HepG2 (cell line): ENCODE data around the gene KDM1B. TPM values are rescaled to one million over a fixed set of nuclear protein-coding genes. Genes with fewer than 3 reads are reported as not detected.

Experiments used
- ARNTL ChIP-seq: sonication (generic); formaldehyde crosslinking; IDR thresholded peaks from 2 replicates; pipeline ENCODE4 v1.4.0; 2020; ENCODE audit warnings: mild to moderate bottlenecking, missing genetic modification reagents
- CBX2 ChIP-seq, 2 experiments: fragments of 200-600 bp in 1 of 2; sonication (generic); formaldehyde crosslinking in 1 of 2; IDR thresholded peaks; 2 replicates each; pipeline versions ENCODE4 v1.7.0 to v1.8.1; 2018 to 2022; ENCODE audit warnings: low read depth in 2 of 2, low read length in 1 of 2, mild to moderate bottlenecking in 1 of 2, missing genetic modification reagents in 1 of 2
- CENPT ChIP-seq: sonication (generic); formaldehyde crosslinking; IDR thresholded peaks from 2 replicates; pipeline ENCODE4 v1.8.0; 2022; ENCODE audit warnings: low read depth, mild to moderate bottlenecking, moderate library complexity, missing genetic modification reagents
- ESRRA ChIP-seq: sonication (generic); formaldehyde crosslinking; IDR thresholded peaks from 2 replicates; pipeline ENCODE4 v1.5.1; 2020; ENCODE audit warnings: mild to moderate bottlenecking, low read depth, missing genetic modification reagents
- MBD4 ChIP-seq: IDR thresholded peaks from 2 replicates; pipeline ENCODE4 v1.6.1; 2012; ENCODE audit warnings: low read length, inconsistent platforms, borderline replicate concordance
- MEF2D ChIP-seq: sonication (generic); formaldehyde crosslinking; IDR thresholded peaks from 2 replicates; pipeline ENCODE4 v1.5.1; 2020; ENCODE audit warnings: mild to moderate bottlenecking, missing genetic modification reagents
- MYC ChIP-seq: sonication (generic); formaldehyde crosslinking; IDR thresholded peaks from 2 replicates; pipeline ENCODE4 v1.9.0; 2021; ENCODE audit warnings: missing genetic modification reagents, borderline replicate concordance
- PCBP1 ChIP-seq: fragments of 200-400 bp; formaldehyde crosslinking; IDR thresholded peaks from 2 replicates; pipeline ENCODE4 v1.6.1; 2017; ENCODE audit warnings: mild to moderate bottlenecking, low read depth, low read length, borderline replicate concordance
- POLR2A ChIP-seq, 2 experiments: IDR thresholded peaks; 2 replicates each; pipeline ENCODE4 v1.6.1; 2011; ENCODE audit warnings: low read depth in 2 of 2, low read length in 2 of 2, mild to moderate bottlenecking in 1 of 2, moderate library complexity in 1 of 2; ENCODE audit not compliant: insufficient read depth in 1 of 2
- RORA ChIP-seq: sonication (generic); formaldehyde crosslinking; IDR thresholded peaks from 2 replicates; pipeline ENCODE4 v1.5.0; 2020; ENCODE audit warnings: mild to moderate bottlenecking, missing genetic modification reagents, moderate library complexity
- SAP130 ChIP-seq: IDR thresholded peaks from 2 replicates; pipeline ENCODE4 v1.6.1; 2016; ENCODE audit warnings: low read depth
- TEAD2 ChIP-seq: sonication (generic); formaldehyde crosslinking; IDR thresholded peaks from 2 replicates; pipeline ENCODE4 v1.9.0; 2021; ENCODE audit warnings: missing genetic modification reagents
- ZMYM3 ChIP-seq: sonication (generic); formaldehyde crosslinking; IDR thresholded peaks from 2 replicates; pipeline ENCODE4 v1.5.1; 2020; ENCODE audit warnings: mild to moderate bottlenecking, missing genetic modification reagents
- ZNF101 ChIP-seq: sonication (generic); formaldehyde crosslinking; IDR thresholded peaks from 2 replicates; pipeline ENCODE4 v1.4.0; 2020; ENCODE audit warnings: mild to moderate bottlenecking, low read depth, missing genetic modification reagents, borderline replicate concordance
- ZNF136 ChIP-seq: sonication (generic); formaldehyde crosslinking; IDR thresholded peaks from 2 replicates; pipeline ENCODE4 v1.8.1; 2022; ENCODE audit warnings: low read depth, mild to moderate bottlenecking, moderate library complexity, missing genetic modification reagents
- ZNF205 ChIP-seq: IDR thresholded peaks from 2 replicates; pipeline ENCODE4 v1.6.1; 2018; ENCODE audit warnings: missing biosample characterization, missing genetic modification reagents
- ZNF326 ChIP-seq: sonication (generic); formaldehyde crosslinking; IDR thresholded peaks from 2 replicates; pipeline ENCODE4 v1.4.0; 2020; ENCODE audit warnings: missing genetic modification reagents, borderline replicate concordance
- polyA plus RNA-seq, 8 experiments: library from polyadenylated mRNA; depleted of rRNA in 3 of 8; stranded (reverse) in 7 of 8; unstranded in 1 of 8; fragments of >200 nt; fragmentation: Illumina TruSeq in 4 of 8; extraction: Trizol in 4 of 8; gene quantifications; 2 replicates each; pipeline versions ENCODE4 v1.2.1 to v1.2.3, GENCODE V29; 2011 to 2016; ENCODE audit warnings: low read depth in 4 of 8, missing spikeins in 1 of 8, mixed read lengths in 1 of 8; ENCODE audit not compliant: insufficient read depth in 1 of 8
- total RNA-seq, 5 experiments: library from RNA; depleted of rRNA; stranded (reverse); fragments of >200 nt; fragmentation: Illumina TruSeq; extraction: Trizol; gene quantifications; 2 replicates each; pipeline ENCODE4 v1.2.3, GENCODE V29; 2016; ENCODE audit warnings: low read depth in 1 of 5
- TF ChIP-seq, protein P1 (sequence below): sonication (generic); formaldehyde crosslinking; IDR thresholded peaks from 2 replicates; pipeline ENCODE4 v1.4.0; 2020; ENCODE audit warnings: missing genetic modification reagents, borderline replicate concordance
- TF ChIP-seq, protein P2 (sequence below): IDR thresholded peaks from 2 replicates; pipeline ENCODE4 v1.6.1; 2016; ENCODE audit warnings: missing compliant biosample characterization, missing genetic modification reagents, borderline replicate concordance
- TF ChIP-seq, protein P3 (sequence below): sonication (generic); formaldehyde crosslinking; IDR thresholded peaks from 2 replicates; pipeline ENCODE4 v1.5.0; 2020; ENCODE audit warnings: mild to moderate bottlenecking, missing genetic modification reagents, borderline replicate concordance

Gene KDM1B
- total and polyA plus RNA-seq, 2 of the 13 experiments (the other 11 are each of a cell fraction or from before 2014, with no cell fraction given), result 9.8 to 13.2 TPM

DNA sequence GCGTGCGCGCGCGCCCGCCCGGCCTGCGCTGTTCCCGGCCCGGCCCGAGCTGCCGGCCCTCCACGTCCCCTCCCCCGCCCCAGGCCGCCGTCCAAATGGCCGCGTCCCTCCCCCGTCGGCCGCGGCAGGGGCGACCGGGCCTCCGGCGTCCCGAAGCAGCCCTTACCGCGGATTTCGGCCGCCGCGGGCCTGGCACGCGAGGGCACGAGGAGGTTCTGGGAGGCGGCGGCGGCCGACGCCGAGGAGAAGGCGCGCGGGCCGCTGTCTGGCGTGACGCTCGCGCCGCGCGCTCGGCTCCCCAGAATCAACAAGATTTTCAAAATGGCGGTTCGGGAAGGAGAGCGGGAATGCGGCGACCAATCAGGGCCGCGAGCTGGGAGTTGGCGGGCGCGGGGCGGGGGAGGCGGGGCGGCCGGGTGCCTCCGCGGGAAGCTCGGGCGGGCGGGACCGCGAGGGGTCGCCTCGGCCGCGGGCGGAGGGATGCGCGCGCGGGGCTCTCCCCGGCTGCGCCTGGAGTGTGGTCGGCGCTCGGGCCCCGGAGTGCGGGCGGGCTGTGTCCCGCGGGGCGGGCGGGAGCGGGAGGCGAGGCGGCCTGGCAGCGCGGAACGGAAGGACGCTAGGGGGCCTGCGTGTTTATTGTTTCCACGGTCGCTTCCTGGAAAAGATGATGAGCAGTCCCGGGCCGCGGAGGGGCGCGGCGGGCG lies 109.1 kb downstream of the KDM1B start, which contains the start of gene DEK (continued):
- TF ChIP-seq, protein P1, sequence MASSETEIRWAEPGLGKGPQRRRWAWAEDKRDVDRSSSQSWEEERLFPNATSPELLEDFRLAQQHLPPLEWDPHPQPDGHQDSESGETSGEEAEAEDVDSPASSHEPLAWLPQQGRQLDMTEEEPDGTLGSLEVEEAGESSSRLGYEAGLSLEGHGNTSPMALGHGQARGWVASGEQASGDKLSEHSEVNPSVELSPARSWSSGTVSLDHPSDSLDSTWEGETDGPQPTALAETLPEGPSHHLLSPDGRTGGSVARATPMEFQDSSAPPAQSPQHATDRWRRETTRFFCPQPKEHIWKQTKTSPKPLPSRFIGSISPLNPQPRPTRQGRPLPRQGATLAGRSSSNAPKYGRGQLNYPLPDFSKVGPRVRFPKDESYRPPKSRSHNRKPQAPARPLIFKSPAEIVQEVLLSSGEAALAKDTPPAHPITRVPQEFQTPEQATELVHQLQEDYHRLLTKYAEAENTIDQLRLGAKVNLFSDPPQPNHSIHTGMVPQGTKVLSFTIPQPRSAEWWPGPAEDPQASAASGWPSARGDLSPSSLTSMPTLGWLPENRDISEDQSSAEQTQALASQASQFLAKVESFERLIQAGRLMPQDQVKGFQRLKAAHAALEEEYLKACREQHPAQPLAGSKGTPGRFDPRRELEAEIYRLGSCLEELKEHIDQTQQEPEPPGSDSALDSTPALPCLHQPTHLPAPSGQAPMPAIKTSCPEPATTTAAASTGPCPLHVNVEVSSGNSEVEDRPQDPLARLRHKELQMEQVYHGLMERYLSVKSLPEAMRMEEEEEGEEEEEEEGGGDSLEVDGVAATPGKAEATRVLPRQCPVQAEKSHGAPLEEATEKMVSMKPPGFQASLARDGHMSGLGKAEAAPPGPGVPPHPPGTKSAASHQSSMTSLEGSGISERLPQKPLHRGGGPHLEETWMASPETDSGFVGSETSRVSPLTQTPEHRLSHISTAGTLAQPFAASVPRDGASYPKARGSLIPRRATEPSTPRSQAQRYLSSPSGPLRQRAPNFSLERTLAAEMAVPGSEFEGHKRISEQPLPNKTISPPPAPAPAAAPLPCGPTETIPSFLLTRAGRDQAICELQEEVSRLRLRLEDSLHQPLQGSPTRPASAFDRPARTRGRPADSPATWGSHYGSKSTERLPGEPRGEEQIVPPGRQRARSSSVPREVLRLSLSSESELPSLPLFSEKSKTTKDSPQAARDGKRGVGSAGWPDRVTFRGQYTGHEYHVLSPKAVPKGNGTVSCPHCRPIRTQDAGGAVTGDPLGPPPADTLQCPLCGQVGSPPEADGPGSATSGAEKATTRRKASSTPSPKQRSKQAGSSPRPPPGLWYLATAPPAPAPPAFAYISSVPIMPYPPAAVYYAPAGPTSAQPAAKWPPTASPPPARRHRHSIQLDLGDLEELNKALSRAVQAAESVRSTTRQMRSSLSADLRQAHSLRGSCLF, result no peak
- TF ChIP-seq ESRRA (CRISPR knock-in tag), result no peak
- TF ChIP-seq ZNF326 (CRISPR knock-in tag), result no peak
- TF ChIP-seq CENPT (CRISPR knock-in tag), result peak; percentile 52; the same call in 1 of the 2 replicates
- no peak for TF ChIP-seq TEAD2
- no peak for TF ChIP-seq MBD4
- TF ChIP-seq MYC (CRISPR knock-in tag), result no peak; the same call in 1 of the 2 replicates
- TF ChIP-seq, protein P2, sequence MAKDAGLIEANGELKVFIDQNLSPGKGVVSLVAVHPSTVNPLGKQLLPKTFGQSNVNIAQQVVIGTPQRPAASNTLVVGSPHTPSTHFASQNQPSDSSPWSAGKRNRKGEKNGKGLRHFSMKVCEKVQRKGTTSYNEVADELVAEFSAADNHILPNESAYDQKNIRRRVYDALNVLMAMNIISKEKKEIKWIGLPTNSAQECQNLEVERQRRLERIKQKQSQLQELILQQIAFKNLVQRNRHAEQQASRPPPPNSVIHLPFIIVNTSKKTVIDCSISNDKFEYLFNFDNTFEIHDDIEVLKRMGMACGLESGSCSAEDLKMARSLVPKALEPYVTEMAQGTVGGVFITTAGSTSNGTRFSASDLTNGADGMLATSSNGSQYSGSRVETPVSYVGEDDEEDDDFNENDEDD (CRISPR knock-in tag), result peak; percentile 98
- TF ChIP-seq CBX2 (IDR thresholded peaks at IDR 0.05; ENCODE audit: low read depth, low read length), result no peak
- TF ChIP-seq CBX2 (CRISPR knock-in tag; IDR thresholded peaks at IDR 0.05; ENCODE audit: low read depth), result no peak
- no peak for TF ChIP-seq ZNF101
- TF ChIP-seq ZNF136 (CRISPR knock-in tag), result no peak
- TF ChIP-seq RORA, result no peak
- no peak for TF ChIP-seq PCBP1
- TF ChIP-seq ARNTL, result peak; percentile 7; the same call in 1 of the 2 replicates
- TF ChIP-seq, protein P3, sequence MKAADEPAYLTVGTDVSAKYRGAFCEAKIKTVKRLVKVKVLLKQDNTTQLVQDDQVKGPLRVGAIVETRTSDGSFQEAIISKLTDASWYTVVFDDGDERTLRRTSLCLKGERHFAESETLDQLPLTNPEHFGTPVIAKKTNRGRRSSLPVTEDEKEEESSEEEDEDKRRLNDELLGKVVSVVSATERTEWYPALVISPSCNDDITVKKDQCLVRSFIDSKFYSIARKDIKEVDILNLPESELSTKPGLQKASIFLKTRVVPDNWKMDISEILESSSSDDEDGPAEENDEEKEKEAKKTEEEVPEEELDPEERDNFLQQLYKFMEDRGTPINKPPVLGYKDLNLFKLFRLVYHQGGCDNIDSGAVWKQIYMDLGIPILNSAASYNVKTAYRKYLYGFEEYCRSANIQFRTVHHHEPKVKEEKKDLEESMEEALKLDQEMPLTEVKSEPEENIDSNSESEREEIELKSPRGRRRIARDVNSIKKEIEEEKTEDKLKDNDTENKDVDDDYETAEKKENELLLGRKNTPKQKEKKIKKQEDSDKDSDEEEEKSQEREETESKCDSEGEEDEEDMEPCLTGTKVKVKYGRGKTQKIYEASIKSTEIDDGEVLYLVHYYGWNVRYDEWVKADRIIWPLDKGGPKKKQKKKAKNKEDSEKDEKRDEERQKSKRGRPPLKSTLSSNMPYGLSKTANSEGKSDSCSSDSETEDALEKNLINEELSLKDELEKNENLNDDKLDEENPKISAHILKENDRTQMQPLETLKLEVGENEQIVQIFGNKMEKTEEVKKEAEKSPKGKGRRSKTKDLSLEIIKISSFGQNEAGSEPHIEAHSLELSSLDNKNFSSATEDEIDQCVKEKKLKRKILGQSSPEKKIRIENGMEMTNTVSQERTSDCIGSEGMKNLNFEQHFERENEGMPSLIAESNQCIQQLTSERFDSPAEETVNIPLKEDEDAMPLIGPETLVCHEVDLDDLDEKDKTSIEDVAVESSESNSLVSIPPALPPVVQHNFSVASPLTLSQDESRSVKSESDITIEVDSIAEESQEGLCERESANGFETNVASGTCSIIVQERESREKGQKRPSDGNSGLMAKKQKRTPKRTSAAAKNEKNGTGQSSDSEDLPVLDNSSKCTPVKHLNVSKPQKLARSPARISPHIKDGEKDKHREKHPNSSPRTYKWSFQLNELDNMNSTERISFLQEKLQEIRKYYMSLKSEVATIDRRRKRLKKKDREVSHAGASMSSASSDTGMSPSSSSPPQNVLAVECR (CRISPR knock-in tag), result peak; percentile 85
- peak; percentile 66; the same call in 1 of the 2 replicates for TF ChIP-seq SAP130
- TF ChIP-seq ZMYM3 (CRISPR knock-in tag), result no peak
- TF ChIP-seq POLR2A (IDR thresholded peaks at IDR 0.05; ENCODE audit: insufficient read depth in 1 of 2, low read depth in 2 of 2, low read length in 2 of 2), result peak; percentile 45 to 72
- TF ChIP-seq ZNF205 (CRISPR knock-in tag), result peak; percentile 62; the same call in 1 of the 2 replicates
- no peak for TF ChIP-seq MEF2D (CRISPR knock-in tag)
